Erythroblast (primary cell): ENCODE measurements around the gene KLHL42.

Experiments used
- DNase-seq, 2 experiments: peaks; one replicate each; lab custom pipeline; 2025; lab: John Stamatoyannopoulos, UW
- GATA1 ChIP-seq: IDR thresholded peaks from 2 replicates; pipeline ENCODE4 v1.6.1; 2011; ENCODE audit warnings: low read depth, mild to moderate bottlenecking, control low read depth, low read length, moderate library complexity
- POLR2A ChIP-seq: IDR thresholded peaks from 2 replicates; pipeline ENCODE4 v1.6.1; 2011; ENCODE audit warnings: mild to moderate bottlenecking, low read length

Gene KLHL42

DNA sequence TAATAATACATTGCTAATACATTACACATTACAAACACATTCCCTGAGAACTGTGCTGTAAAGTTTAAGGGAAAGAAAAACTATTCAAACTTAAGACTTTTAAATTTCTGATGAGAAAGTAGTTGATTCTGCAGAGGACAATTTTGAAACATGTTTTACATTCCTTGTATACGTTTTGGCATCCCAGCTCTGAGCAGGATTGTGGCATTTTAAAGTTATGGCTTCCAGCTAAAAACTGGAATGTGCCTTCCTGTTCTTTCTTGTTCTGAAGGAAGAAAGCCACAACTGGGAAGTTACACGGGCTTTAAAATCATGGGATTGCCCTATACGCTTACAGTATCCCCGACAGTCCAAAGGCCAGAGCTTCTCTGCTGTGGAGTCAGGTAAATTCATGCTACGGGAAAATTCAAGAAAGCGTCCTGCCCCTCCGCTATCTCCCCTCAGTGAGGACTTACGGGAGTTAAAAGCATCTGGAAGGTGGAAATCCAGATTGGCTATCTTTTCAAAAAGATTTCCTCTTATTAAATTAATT is 10.8 kb upstream of the KLHL42 start:
- no peak for DNase-seq

DNA sequence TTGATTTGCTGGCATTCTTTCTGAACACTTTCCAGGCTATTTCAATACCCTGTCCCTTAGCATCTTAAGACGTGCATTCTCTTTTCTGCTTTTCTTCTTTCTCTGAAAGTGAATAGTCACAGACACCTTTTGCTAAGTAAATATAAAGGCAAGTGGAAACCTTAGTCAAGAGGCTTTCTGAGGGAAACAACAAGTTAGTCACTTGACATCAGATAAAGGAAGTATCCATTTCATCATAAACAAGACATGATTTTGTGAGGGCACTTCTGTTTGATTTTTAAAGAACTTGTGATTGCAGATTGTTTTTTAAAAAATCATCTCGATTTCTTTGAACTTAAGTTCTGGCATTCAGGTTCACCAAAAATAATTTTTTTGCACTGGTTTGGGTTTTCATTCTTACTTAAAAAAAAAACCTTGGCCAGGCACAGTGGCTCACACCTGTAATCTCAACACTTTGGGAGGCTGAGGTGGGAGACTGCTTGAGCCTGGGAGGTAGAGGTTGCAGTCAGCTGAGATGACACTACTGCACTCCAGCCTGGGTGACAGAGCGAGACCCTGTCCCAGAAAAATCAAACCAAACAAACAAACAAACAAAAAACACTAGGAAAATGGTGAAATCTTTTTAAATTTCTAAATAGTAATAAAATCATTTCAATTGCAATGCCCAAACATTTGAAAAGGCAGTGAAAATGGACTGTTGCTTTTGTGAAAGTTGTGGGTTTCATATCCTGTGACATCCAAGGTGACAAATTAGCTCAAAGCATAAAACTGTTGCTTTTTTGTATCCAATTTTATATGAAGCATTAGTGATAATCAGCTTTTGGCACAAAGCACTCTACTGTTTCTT is 8.3 kb upstream of the KLHL42 start:
- no peak for DNase-seq
- TF ChIP-seq POLR2A (no peak), GATA1 (no peak)

More for the DNA sequence above, 10.8 kb upstream of the KLHL42 start:
- TF ChIP-seq GATA1 (no peak), POLR2A (no peak)

DNA sequence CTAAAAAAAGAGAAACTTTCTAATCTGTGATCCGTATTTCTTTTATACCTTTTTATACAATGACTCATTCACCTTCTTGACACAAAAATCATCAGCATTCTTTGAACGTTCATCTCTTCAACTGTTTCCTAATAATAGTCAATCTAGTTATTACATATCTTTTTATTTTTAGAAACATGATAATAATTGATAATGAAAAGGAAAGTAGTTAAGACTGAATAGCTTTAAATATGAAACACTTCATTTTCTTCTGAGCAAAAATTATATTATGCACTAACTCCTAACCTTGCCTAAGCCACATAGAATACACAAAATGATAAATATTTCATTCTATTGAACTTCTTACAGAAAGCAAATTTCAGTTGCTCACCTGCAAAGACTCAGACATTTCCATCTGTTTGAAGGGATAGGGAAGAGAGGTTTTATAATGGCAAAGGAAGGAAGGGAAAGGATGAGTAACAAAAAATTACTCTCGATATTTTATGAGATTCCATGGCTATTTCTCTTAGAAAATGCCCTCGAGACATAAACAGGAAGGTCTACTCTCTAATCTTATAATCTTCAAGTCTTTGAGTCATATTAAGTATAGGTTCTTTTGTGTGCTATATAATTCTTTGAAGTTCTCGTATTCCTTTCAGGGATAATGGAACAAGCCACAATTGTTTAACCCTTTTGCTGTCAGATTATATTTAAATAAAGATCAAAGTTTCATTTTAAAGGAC is 7.5 kb upstream of the KLHL42 start:
- DNase-seq: no peak
- TF ChIP-seq GATA1: no peak
- no peak for TF ChIP-seq POLR2A

DNA sequence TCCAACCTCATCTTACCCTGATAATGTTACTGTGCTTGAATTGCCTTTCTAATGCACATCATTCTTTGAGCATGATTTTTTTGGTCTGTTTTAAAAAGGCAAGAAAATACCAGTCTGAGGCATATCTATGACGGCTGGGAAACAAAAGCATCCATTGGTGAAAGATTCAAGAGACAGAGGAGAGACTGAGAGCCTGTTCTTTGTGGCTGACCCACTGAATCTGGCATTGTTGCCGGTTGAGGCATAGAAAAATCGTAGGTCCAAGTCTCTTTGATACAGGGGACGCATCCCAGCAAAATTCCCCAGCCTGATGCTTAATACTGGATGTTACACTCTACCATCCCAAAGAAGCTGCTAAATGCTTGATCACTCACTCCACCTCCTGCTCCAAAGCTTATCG is 2.9 kb upstream of the KLHL42 start:
- DNase-seq: no peak
- no peak for TF ChIP-seq GATA1
- no peak for TF ChIP-seq POLR2A

DNA sequence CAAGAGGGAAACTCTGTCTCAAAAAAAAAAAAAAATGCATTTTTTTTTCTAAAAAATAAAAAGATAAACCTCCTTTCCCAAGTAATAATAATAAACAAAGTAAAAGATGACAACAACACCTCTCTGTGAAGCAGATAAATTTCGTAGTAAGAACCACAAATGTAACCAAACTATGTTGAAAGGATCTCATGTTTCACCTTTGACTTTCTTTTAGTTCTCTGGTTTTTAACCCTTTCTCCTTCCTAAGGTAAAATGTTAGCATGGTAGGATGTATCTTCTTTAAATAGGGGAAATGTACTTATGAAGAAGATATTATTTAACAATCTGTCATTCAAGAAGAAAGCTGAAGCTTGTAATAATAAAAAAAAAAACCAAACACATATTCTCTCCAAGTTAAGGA is 1.8 kb upstream of the KLHL42 start:
- DNase-seq: no peak
- TF ChIP-seq POLR2A (no peak), GATA1 (no peak)

DNA sequence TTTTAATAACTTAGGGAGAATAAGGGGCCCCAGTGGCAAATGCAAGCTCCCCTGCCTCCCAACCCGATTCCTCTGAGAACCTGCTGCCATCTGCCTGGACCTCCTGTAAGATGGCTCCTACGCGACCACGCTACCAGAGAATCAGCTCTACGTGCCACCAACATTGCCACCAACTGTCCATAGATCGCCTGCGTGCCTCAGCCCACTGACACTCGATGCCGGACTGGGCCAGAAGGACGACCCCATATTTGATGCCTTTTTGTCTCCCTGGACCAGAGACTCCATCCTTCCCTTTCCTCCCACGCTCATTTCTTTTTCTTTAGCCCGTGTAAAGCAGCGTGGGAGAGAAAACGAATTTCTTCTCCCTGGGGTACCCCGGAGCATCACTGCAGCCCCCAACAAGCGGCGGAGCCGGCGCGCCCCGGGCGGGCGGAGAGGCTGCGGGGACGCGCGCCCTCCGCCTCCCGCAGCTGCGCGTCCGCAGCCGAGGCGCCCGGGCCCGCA is 565 bp upstream of the KLHL42 start:
- peak; percentile 44 to 60 for DNase-seq
- no peak for TF ChIP-seq GATA1
- TF ChIP-seq POLR2A: no peak

DNA sequence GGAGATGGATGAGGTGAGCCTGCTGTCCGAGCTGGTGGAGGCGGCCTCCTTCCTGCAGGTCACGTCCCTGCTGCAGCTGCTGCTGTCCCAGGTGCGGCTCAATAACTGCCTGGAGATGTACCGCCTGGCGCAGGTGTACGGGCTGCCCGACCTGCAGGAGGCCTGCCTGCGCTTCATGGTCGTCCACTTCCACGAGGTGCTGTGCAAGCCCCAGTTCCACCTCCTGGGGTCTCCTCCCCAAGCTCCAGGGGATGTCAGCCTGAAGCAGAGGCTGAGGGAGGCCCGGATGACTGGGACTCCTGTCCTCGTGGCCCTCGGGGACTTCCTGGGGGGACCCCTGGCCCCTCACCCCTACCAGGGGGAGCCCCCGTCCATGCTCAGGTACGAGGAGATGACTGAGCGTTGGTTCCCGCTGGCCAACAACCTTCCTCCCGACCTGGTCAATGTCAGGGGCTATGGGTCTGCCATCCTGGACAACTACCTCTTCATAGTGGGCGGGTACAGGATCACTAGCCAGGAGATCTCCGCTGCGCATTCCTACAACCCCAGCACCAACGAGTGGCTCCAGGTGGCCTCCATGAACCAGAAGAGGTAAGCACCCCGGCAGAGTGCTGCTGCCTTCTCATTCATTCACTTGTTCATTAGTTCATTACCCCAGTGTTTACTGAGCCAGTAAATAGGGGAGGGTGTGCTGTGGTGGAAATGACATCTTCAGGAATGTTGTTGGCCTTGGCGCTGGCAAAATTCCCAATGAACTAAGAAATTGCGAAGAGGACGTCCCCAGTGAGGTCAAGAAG is 777 bp downstream of the KLHL42 start:
- DNase-seq: peak; percentile 37 to 42
- TF ChIP-seq POLR2A: no peak
- TF ChIP-seq GATA1: no peak

DNA sequence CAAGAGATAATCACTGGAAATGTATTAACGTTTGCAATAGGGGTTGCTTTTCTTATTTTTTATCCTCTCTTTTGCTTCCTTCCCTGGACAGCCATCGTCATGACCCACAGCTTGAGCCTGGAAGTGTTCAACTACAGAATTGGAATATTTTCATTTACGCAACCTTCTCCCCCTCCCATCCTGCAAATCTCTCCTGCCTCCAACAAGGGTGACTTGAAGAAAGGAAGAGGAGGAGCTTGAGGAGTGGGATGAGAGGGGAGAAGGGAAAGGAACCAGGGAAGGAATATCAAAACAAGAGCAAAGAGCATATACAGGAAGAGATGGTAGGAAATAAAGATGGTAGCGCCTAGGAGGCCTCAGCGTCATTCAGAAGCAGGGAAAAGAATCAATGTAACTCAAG is 1.6 kb downstream of the KLHL42 start:
- no peak for DNase-seq

DNA sequence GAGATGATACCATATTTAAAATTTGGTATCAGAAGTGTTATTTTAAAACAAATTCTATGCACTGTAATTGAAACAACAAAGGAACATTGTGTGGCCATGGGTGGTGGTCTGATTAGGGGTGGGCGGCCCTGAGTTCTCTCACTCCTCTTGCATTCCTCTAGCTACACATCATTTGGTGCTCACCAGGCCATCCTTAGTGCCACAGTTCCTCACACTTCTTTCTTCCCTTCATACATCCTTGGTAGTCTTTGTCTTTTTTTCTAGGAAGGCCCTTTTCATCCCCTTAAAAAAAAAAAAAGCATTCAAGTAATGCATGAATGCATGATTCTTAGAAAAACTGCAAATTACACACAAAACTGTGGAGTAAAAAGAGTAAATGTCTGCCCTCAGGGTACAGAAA is 2.4 kb downstream of the KLHL42 start:
- no peak for TF ChIP-seq GATA1
- TF ChIP-seq POLR2A: no peak
- DNase-seq: no peak

More for the DNA sequence above, 1.6 kb downstream of the KLHL42 start:
- TF ChIP-seq GATA1: no peak
- no peak for TF ChIP-seq POLR2A

DNA sequence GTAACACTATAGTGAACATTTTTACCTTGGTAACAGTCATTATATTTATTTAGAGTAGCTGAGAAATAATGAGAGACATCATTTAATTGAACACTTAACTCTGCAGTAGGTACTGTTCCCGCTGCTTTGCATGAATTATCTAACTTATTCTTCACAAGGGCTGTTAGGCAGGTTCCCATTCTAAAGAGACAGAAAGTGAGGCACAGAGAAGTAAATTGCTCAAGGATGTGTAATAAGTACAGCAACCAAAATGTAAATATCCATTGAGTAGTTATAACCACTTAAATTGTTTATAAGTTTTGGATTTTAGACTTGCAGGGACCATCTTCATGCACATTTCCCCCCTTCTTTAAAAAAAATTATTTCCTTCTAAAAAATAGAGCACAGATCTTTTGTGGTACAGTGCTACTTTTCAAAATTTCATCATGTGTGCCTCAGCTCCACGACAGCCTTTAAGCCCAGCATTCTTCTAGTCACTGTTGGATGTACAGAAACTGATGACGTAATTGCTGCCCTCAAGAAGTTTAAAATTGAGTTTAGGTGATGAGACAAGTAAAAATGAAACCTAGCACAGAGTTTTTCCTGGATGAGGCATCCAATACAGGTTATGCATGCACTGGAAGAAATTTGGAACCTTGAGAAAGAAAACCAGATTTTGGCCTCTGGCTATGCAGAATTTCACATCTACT is 6.0 kb downstream of the KLHL42 start:
- DNase-seq: peak in 1 of 2 experiments; percentile 10
- TF ChIP-seq POLR2A (no peak), GATA1 (no peak)

DNA sequence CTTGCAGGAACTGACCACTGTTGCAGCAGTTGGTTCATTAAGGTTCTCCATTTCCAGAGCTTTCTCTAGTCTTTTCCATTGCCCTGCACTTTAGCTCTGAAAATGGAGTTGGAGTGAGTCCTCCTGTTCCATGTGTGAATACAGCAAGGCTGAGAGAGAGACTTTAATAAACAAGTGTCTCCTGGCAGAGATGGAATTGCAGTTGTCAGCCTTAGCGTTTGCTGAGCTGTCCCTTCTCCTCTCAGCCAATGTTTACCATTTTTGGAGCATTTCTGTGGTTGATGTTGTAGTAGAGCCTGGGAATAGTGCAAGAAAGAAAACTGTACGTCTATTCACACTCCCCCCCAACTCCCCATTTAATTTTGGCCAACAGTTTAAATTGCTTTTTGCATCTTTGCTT is 7.5 kb downstream of the KLHL42 start:
- no peak for DNase-seq
- TF ChIP-seq POLR2A (no peak), GATA1 (no peak)

DNA sequence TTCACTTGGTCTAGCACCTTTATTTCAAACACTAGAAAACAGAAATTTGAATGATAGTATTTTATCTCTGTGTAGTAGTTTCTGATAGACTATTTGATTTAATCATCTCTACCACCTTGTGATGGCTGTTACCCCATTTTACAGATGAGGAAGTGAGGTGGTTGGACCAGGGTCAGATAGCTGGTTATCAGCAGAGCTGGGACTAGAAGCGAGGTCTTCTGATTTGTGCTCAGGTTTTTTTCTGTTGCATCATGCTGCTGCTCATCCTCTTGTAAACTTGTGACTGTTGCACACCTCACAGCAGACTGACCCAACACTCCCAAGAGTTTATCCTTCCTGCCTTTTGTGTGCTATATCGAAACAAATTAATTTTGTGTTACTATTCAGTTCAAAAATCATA is 10.1 kb downstream of the KLHL42 start:
- DNase-seq: peak; percentile 65 to 72
- TF ChIP-seq POLR2A (no peak), GATA1 (no peak)
